Neural progenitor cell (in vitro differentiated cells): ENCODE results near the gene GPS1.

Experiments
- CTCF ChIP-seq: fragments of 200-600 bp; sonication (generic); IDR thresholded peaks from 2 replicates; pipeline ENCODE4 v1.5.1; 2017; ENCODE audit warnings: antibody characterized with exemption, mild to moderate bottlenecking
- EZH2 ChIP-seq: fragments of 200-600 bp; sonication (generic); IDR thresholded peaks from 2 replicates; pipeline ENCODE4 v1.6.1; 2017; ENCODE audit warnings: antibody characterized with exemption, mild to moderate bottlenecking, moderate library complexity

GRCh38 chr17:82031303-82031884 is 20.3 kb upstream of the GPS1 start, which contains the start of gene RAC3:
- TF ChIP-seq CTCF, result no peak
- no peak for TF ChIP-seq EZH2
